ACC112 (cell line): Measurements from ENCODE around the gene ANXA11.

ENCODE experiments used
- H2AFZ ChIP-seq: fragments of 200-600 bp; sonication (generic); one replicate; pipeline ENCODE4 v1.6.0; 2017; ENCODE audit warnings: antibody characterized with exemption, low read length; ENCODE audit not compliant: unreplicated experiment
- H3K27ac ChIP-seq: fragments of 200-600 bp; sonication (generic); 2 replicates; pipeline ENCODE4 v1.5.1; 2014; ENCODE audit warnings: low read depth, mild to moderate bottlenecking, antibody characterized with exemption, low read length, moderate library complexity
- H3K27me3 ChIP-seq: fragments of 200-600 bp; sonication (generic); 2 replicates; pipeline ENCODE4 v1.6.1; 2014; ENCODE audit warnings: mild to moderate bottlenecking, antibody characterized with exemption, low read length, moderate library complexity, mixed read lengths; ENCODE audit not compliant: insufficient read depth
- H3K36me3 ChIP-seq: fragments of 200-600 bp; sonication (generic); 2 replicates; pipeline ENCODE4 v1.6.1; 2016; ENCODE audit warnings: mild to moderate bottlenecking, antibody characterized with exemption, low read length, moderate library complexity, mixed read lengths; ENCODE audit not compliant: insufficient read depth
- H3K4me1 ChIP-seq: fragments of 200-600 bp; sonication (generic); one replicate; pipeline ENCODE4 v1.6.1; 2016; ENCODE audit warnings: low read length, mixed read lengths; ENCODE audit not compliant: insufficient read depth, unreplicated experiment, control insufficient read depth
- H3K4me3 ChIP-seq: fragments of 200-600 bp; sonication (generic); 2 replicates; pipeline ENCODE4 v1.5.1; 2014; ENCODE audit warnings: mild to moderate bottlenecking, low read depth, low read length
- H3K79me2 ChIP-seq: fragments of 200-600 bp; sonication (generic); one replicate; pipeline ENCODE4 v1.6.0; 2016; ENCODE audit warnings: low read length; ENCODE audit not compliant: control insufficient read depth, unreplicated experiment, insufficient read depth

ANXA11 gene

GRCh38 chr10:80199828-80200227, 5.5 kb downstream of the ANXA11 start:
- H3K27me3 ChIP-seq = no peaks in the 10 kb centered on the region
- peak overlapping the region; percentile 98 for H3K27ac ChIP-seq
- 0 out of 2 replicates have a peak overlapping the region, but pooled peaks have one; percentile 31 for H3K4me3 ChIP-seq
- H3K36me3 ChIP-seq = no peaks in the 10 kb centered on the region
- H3K4me1 ChIP-seq = peaks cover 60% of the 10 kb centered on the region
- peaks cover 90% of the 10 kb centered on the region for H3K79me2 ChIP-seq
- H2AFZ ChIP-seq = no peak overlapping the region

GRCh38 chr10:80197972-80198916, 7.1 kb downstream of the ANXA11 start:
- Histone ChIP-seq H3K79me2 (peaks cover 85% of the 10 kb centered on the region), H3K4me1 (peaks cover 63% of the 10 kb centered on the region), H3K27ac (0 out of 2 replicates have a peak overlapping the region, but pooled peaks have one; percentile 98), H2AFZ (no peak overlapping the region), H3K36me3 (no peaks in the 10 kb centered on the region), H3K27me3 (no peaks in the 10 kb centered on the region), H3K4me3 (no peak overlapping the region)

GRCh38 chr10:80196950-80197315, 8.4 kb downstream of the ANXA11 start:
- Histone ChIP-seq H2AFZ (no peak overlapping the region), H3K4me3 (no peak overlapping the region), H3K4me1 (peaks cover 50% of the 10 kb centered on the region), H3K27ac (peak overlapping the region; percentile 17; the same call in 1 of the 2 replicates), H3K27me3 (no peaks in the 10 kb centered on the region), H3K79me2 (peaks cover 82% of the 10 kb centered on the region), H3K36me3 (peaks cover 8% of the 10 kb centered on the region; the same call in 1 of the 2 replicates)

- H3K4me1 ChIP-seq = peaks cover 46% of the 10 kb centered on the region
- peaks cover 11% of the 10 kb centered on the region; the same call in 1 of the 2 replicates for H3K36me3 ChIP-seq
- H3K27ac ChIP-seq = peak overlapping the region; percentile 17; the same call in 1 of the 2 replicates
- H2AFZ ChIP-seq = no peak overlapping the region
- H3K4me3 ChIP-seq = no peak overlapping the region
- H3K27me3 ChIP-seq = no peaks in the 10 kb centered on the region
- peaks cover 82% of the 10 kb centered on the region for H3K79me2 ChIP-seq
Observed at GRCh38 chr10:80196270-80196949, 8.9 kb downstream of the ANXA11 start.

- no peaks in the 10 kb centered on the region for H3K27me3 ChIP-seq
- H3K36me3 ChIP-seq = peaks cover 11% of the 10 kb centered on the region; the same call in 1 of the 2 replicates
- no peak overlapping the region for H3K27ac ChIP-seq
- peaks cover 39% of the 10 kb centered on the region for H3K4me1 ChIP-seq
- H2AFZ ChIP-seq = no peak overlapping the region
- H3K4me3 ChIP-seq = no peak overlapping the region
- H3K79me2 ChIP-seq = peaks cover 77% of the 10 kb centered on the region
Observed at GRCh38 chr10:80195046-80195574, 10.2 kb downstream of the ANXA11 start.

- Histone ChIP-seq H3K36me3 (peaks cover 11% of the 10 kb centered on the region; the same call in 1 of the 2 replicates), H2AFZ (no peak overlapping the region), H3K27me3 (no peaks in the 10 kb centered on the region), H3K4me1 (peaks cover 34% of the 10 kb centered on the region), H3K27ac (peak overlapping the region; percentile 58), H3K79me2 (peaks cover 81% of the 10 kb centered on the region), H3K4me3 (no peak overlapping the region)
Observed at GRCh38 chr10:80194373-80195045, 10.8 kb downstream of the ANXA11 start.

GRCh38 chr10:80192553-80192952, 12.8 kb downstream of the ANXA11 start:
- peaks cover 11% of the 10 kb centered on the region; the same call in 1 of the 2 replicates for H3K36me3 ChIP-seq
- H3K79me2 ChIP-seq = peaks cover 81% of the 10 kb centered on the region
- peaks cover 28% of the 10 kb centered on the region for H3K4me1 ChIP-seq

GRCh38 chr10:80191589-80192270, 13.6 kb downstream of the ANXA11 start:
- Histone ChIP-seq H3K27ac (no peak overlapping the region), H3K36me3 (peaks cover 11% of the 10 kb centered on the region; the same call in 1 of the 2 replicates), H3K4me1 (peaks cover 24% of the 10 kb centered on the region), H2AFZ (no peak overlapping the region), H3K4me3 (no peak overlapping the region), H3K79me2 (peaks cover 82% of the 10 kb centered on the region), H3K27me3 (no peaks in the 10 kb centered on the region)

More at GRCh38 chr10:80192553-80192952, 12.8 kb downstream of the ANXA11 start:
- Histone ChIP-seq H3K27ac (no peak overlapping the region), H3K4me3 (no peak overlapping the region), H3K27me3 (no peaks in the 10 kb centered on the region), H2AFZ (no peak overlapping the region)

- Histone ChIP-seq H3K4me3 (no peak overlapping the region), H3K36me3 (peaks cover 11% of the 10 kb centered on the region; the same call in 1 of the 2 replicates), H3K79me2 (peaks cover 82% of the 10 kb centered on the region), H3K27me3 (no peaks in the 10 kb centered on the region), H3K27ac (no peak overlapping the region), H2AFZ (no peak overlapping the region), H3K4me1 (peaks cover 4% of the 10 kb centered on the region)
Observed at GRCh38 chr10:80188713-80189112, 16.6 kb downstream of the ANXA11 start.
